IMR-90 (cell line): ENCODE results near the gene ATP1B4.

Experiments
- BHLHE40 ChIP-seq: fragments of 150-350 bp; IDR thresholded peaks from 2 replicates; pipeline ENCODE4 v1.6.1; 2016; ENCODE audit warnings: mild to moderate bottlenecking, low read depth, low read length
- CEBPB ChIP-seq: IDR thresholded peaks from 2 replicates; pipeline ENCODE4 v1.6.1; 2012; ENCODE audit warnings: low read depth, low read length, improper control_type of control experiment
- CTCF ChIP-seq: conservative IDR thresholded peaks from 2 replicates; pipeline ENCODE4 v1.5.1; 2012; ENCODE audit warnings: mild to moderate bottlenecking, low read depth, low read length, improper control_type of control experiment
- FOS ChIP-seq: fragments of 150-350 bp; IDR thresholded peaks from 2 replicates; pipeline ENCODE4 v1.6.1; 2016; ENCODE audit warnings: low read depth, low read length
- MAFK ChIP-seq: IDR thresholded peaks from 2 replicates; pipeline ENCODE4 v1.6.1; 2012; ENCODE audit warnings: low read depth, low read length, improper control_type of control experiment
- MAZ ChIP-seq: IDR thresholded peaks from 2 replicates; pipeline ENCODE4 v1.6.1; 2012; ENCODE audit warnings: low read depth, mild to moderate bottlenecking, low read length, improper control_type of control experiment, moderate library complexity, borderline replicate concordance
- MXI1 ChIP-seq: IDR thresholded peaks from 2 replicates; pipeline ENCODE4 v1.6.1; 2012; ENCODE audit warnings: low read depth, mild to moderate bottlenecking, low read length, moderate library complexity, borderline replicate concordance
- NFE2L2 ChIP-seq: fragments of 150-350 bp; IDR thresholded peaks from 2 replicates; pipeline ENCODE4 v1.6.1; 2016; ENCODE audit warnings: low read depth, mild to moderate bottlenecking, low read length
- POLR2A ChIP-seq: IDR thresholded peaks from 2 replicates; pipeline ENCODE4 v1.6.1; 2012; ENCODE audit warnings: mild to moderate bottlenecking, low read depth, low read length
- RAD21 ChIP-seq: IDR thresholded peaks from 2 replicates; pipeline ENCODE4 v1.6.1; 2012; ENCODE audit warnings: low read length, improper control_type of control experiment
- RCOR1 ChIP-seq: IDR thresholded peaks from 2 replicates; pipeline ENCODE4 v1.6.1; 2012; ENCODE audit warnings: mild to moderate bottlenecking, low read length, improper control_type of control experiment; ENCODE audit not compliant: insufficient replicate concordance
- SMC3 ChIP-seq: fragments of 150-350 bp; IDR thresholded peaks from 2 replicates; pipeline ENCODE4 v1.6.1; 2016; ENCODE audit warnings: low read depth, mild to moderate bottlenecking, antibody characterized with exemption, low read length, moderate library complexity
- USF2 ChIP-seq: fragments of 150-350 bp; IDR thresholded peaks from 2 replicates; pipeline ENCODE4 v1.6.1; 2017; ENCODE audit warnings: mild to moderate bottlenecking, antibody characterized with exemption, low read length, low read depth

- TF ChIP-seq POLR2A = no peak
- TF ChIP-seq CTCF = no peak
- TF ChIP-seq MXI1 = no peak
- no peak for TF ChIP-seq NFE2L2
- no peak for TF ChIP-seq MAZ
- TF ChIP-seq RAD21 = no peak
- no peak for TF ChIP-seq USF2
- no peak for TF ChIP-seq RCOR1
- TF ChIP-seq CEBPB = no peak
- no peak for TF ChIP-seq BHLHE40
- no peak for TF ChIP-seq MAFK
- TF ChIP-seq SMC3 = no peak
- no peak for TF ChIP-seq FOS
Measured at GRCh38 chrX:120331116-120331515, 30.8 kb upstream of the ATP1B4 start.
